ENCODE measurements around the gene PLEKHG3.
"Not testable (repeated sequence)": the region's sequence is repeated elsewhere in the genome, so short reads cannot be mapped to it uniquely, and the experiment has no call there.

Gene PLEKHG3

GRCh38 chr14:64688031-64688430 lies 16.2 kb upstream of the PLEKHG3 start:
- DNase-seq (ENCODE audit: low read depth in 2 of 2) = no peak

- no peak for DNase-seq (ENCODE audit: low read depth in 2 of 2)
These were observed 15.4 kb upstream of the PLEKHG3 start for GRCh38 chr14:64688811-64689281.

- no peak for DNase-seq (ENCODE audit: low read depth in 2 of 2)
These were observed 14.9 kb upstream of the PLEKHG3 start for GRCh38 chr14:64689289-64689688.

GRCh38 chr14:64690607-64691006 lies 13.6 kb upstream of the PLEKHG3 start:
- not testable (repeated sequence) for DNase-seq (ENCODE audit: low read depth in 2 of 2)

GRCh38 chr14:64691376-64691775 lies 12.8 kb upstream of the PLEKHG3 start:
- DNase-seq (ENCODE audit: low read depth in 2 of 2) = no peak

GRCh38 chr14:64692189-64692985 lies 11.8 kb upstream of the PLEKHG3 start:
- DNase-seq (ENCODE audit: low read depth in 2 of 2) = no peak

GRCh38 chr14:64692986-64693809 lies 11.0 kb upstream of the PLEKHG3 start:
- no peak for DNase-seq (ENCODE audit: low read depth in 2 of 2)

- DNase-seq (ENCODE audit: low read depth in 2 of 2) = no peak
These were observed 10.4 kb upstream of the PLEKHG3 start for GRCh38 chr14:64693810-64694165.

- DNase-seq (ENCODE audit: low read depth in 2 of 2) = no peak
These were observed 9.2 kb upstream of the PLEKHG3 start for GRCh38 chr14:64695071-64695470.

GRCh38 chr14:64696355-64696857 lies 7.8 kb upstream of the PLEKHG3 start:
- DNase-seq (ENCODE audit: low read depth in 2 of 2) = no peak

GRCh38 chr14:64698903-64699302 lies 5.3 kb upstream of the PLEKHG3 start:
- DNase-seq (ENCODE audit: low read depth in 2 of 2) = no peak

- DNase-seq (ENCODE audit: low read depth in 2 of 2) = no peak
These were observed 3.9 kb upstream of the PLEKHG3 start for GRCh38 chr14:64700290-64700689.

- no peak for DNase-seq (ENCODE audit: low read depth in 2 of 2)
These were observed 3.3 kb upstream of the PLEKHG3 start for GRCh38 chr14:64700894-64701293.

- no peak for DNase-seq (ENCODE audit: low read depth in 2 of 2)
These were observed 2.6 kb upstream of the PLEKHG3 start for GRCh38 chr14:64701660-64702059.

GRCh38 chr14:64702493-64703394 lies 1.5 kb upstream of the PLEKHG3 start:
- DNase-seq (ENCODE audit: low read depth in 2 of 2) = no peak

- DNase-seq (ENCODE audit: low read depth in 2 of 2) = no peak
These were observed 655 bp upstream of the PLEKHG3 start for GRCh38 chr14:64703395-64704142.

GRCh38 chr14:64704743-64705380 lies 638 bp downstream of the PLEKHG3 start:
- no peak for DNase-seq (ENCODE audit: low read depth in 2 of 2)

GRCh38 chr14:64705381-64706118 lies 1.3 kb downstream of the PLEKHG3 start:
- no peak for DNase-seq (ENCODE audit: low read depth in 2 of 2)

- DNase-seq (ENCODE audit: low read depth in 2 of 2) = no peak
These were observed 1.9 kb downstream of the PLEKHG3 start for GRCh38 chr14:64706119-64706592.

All from stimulated activated CD4-positive, alpha-beta T cell treated with anti-CD3 and anti-CD28 coated beads, Interleukin-4, amount 100 ng/mL, for 48 hours (primary cell).